ENCODE measurements around the gene AXL.

GRCh38 chr19:41228486-41228885, 9.5 kb downstream of the AXL start:
- TF ChIP-seq EZH2 (IDR thresholded peaks at IDR 0.05) (no peak), POLR2AphosphoS5 (IDR thresholded peaks at IDR 0.05; ENCODE audit: borderline replicate concordance, low read depth, low read length) (no peak), FOXP2 (optimal IDR thresholded peaks at IDR 0.05; ENCODE audit: control extremely low read depth, extremely low read length, insufficient read depth) (no peak)
